H9 (cell line): Measurements from ENCODE around the gene FEV. TPM values are rescaled to one million over a fixed set of nuclear protein-coding genes. Genes with fewer than 3 reads are reported as not detected.

ENCODE experiments used
- DNase-seq: peaks from one replicate; pipeline ENCODE4 v3.0.0-alpha.2; 2017
- H2AFZ ChIP-seq: one replicate; pipeline ENCODE4 v1.6.1; 2013; ENCODE audit warnings: mild to moderate bottlenecking, low read length, control low read depth, moderate library complexity
- H2AK5ac ChIP-seq: 2 replicates; pipeline ENCODE4 v1.6.1; 2013; ENCODE audit warnings: low read length, control low read depth, mixed read lengths; ENCODE audit not compliant: insufficient read length
- H2BK120ac ChIP-seq: one replicate; pipeline ENCODE4 v1.6.1; 2013; ENCODE audit warnings: low read depth, mild to moderate bottlenecking, low read length, control low read depth, inconsistent platforms; ENCODE audit not compliant: poor library complexity, severe bottlenecking
- H2BK12ac ChIP-seq: 2 replicates; pipeline ENCODE4 v1.6.1; 2013; ENCODE audit warnings: low read length, control low read depth, mixed read lengths, low read depth; ENCODE audit not compliant: insufficient read length
- H2BK15ac ChIP-seq: 2 replicates; pipeline ENCODE4 v1.6.1; 2013; ENCODE audit warnings: low read depth, low read length, control low read depth
- H2BK20ac ChIP-seq: one replicate; pipeline ENCODE4 v1.6.1; 2013; ENCODE audit warnings: low read depth, mild to moderate bottlenecking, low read length, control low read depth, inconsistent platforms; ENCODE audit not compliant: poor library complexity, severe bottlenecking
- H2BK5ac ChIP-seq: 2 replicates; pipeline ENCODE4 v1.6.1; 2013; ENCODE audit warnings: low read length, control low read depth, mixed read lengths; ENCODE audit not compliant: insufficient read length
- H3K14ac ChIP-seq: 2 replicates; pipeline ENCODE4 v1.6.1; 2013; ENCODE audit warnings: low read length, control low read depth; ENCODE audit not compliant: insufficient read depth
- H3K18ac ChIP-seq: 2 replicates; pipeline ENCODE4 v1.6.1; 2013; ENCODE audit warnings: low read depth, mild to moderate bottlenecking, mixed read lengths, low read length, control low read depth; ENCODE audit not compliant: insufficient read length
- H3K23ac ChIP-seq: 2 replicates; pipeline ENCODE4 v1.6.1; 2013; ENCODE audit warnings: low read length, control low read depth, mixed read lengths, low read depth; ENCODE audit not compliant: insufficient read length
- H3K23me2 ChIP-seq: 2 replicates; pipeline ENCODE4 v1.6.1; 2013; ENCODE audit warnings: low read depth, mild to moderate bottlenecking, mixed read lengths, low read length, control low read depth; ENCODE audit not compliant: insufficient read length, poor library complexity, severe bottlenecking
- H3K27ac ChIP-seq: 2 replicates; pipeline ENCODE4 v1.5.1; 2013; ENCODE audit warnings: low read length, control low read depth, mixed read lengths, low read depth; ENCODE audit not compliant: insufficient read length
- H3K27me3 ChIP-seq: 2 replicates; pipeline ENCODE4 v1.6.1; 2013; ENCODE audit warnings: low read length, control low read depth, inconsistent platforms; ENCODE audit not compliant: insufficient read depth
- H3K4ac ChIP-seq: 2 replicates; pipeline ENCODE4 v1.6.1; 2013; ENCODE audit warnings: low read depth, mild to moderate bottlenecking, control low read depth, inconsistent platforms, low read length, moderate library complexity
- H3K4me1 ChIP-seq: 2 replicates; pipeline ENCODE4 v1.6.1; 2013; ENCODE audit warnings: low read length, control low read depth, inconsistent platforms; ENCODE audit not compliant: insufficient read depth
- H3K4me2 ChIP-seq: 2 replicates; pipeline ENCODE4 v1.6.1; 2013; ENCODE audit warnings: low read length, control low read depth, mixed read lengths; ENCODE audit not compliant: insufficient read length, insufficient read depth
- H3K56ac ChIP-seq: 2 replicates; pipeline ENCODE4 v1.6.1; 2013; ENCODE audit warnings: low read depth, mild to moderate bottlenecking, mixed read lengths, low read length, control low read depth; ENCODE audit not compliant: insufficient read length
- H3K79me1 ChIP-seq: 2 replicates; pipeline ENCODE4 v1.6.1; 2013; ENCODE audit warnings: low read depth, mild to moderate bottlenecking, moderate library complexity, low read length, control low read depth, inconsistent platforms; ENCODE audit not compliant: insufficient read depth, poor library complexity, severe bottlenecking
- H3K79me2 ChIP-seq: 2 replicates; pipeline ENCODE4 v1.6.1; 2013; ENCODE audit warnings: low read length, control low read depth, inconsistent platforms; ENCODE audit not compliant: insufficient read depth
- H3K9ac ChIP-seq: 2 replicates; pipeline ENCODE4 v1.6.1; 2013; ENCODE audit warnings: low read length, control low read depth, mixed read lengths; ENCODE audit not compliant: insufficient read length; ENCODE audit errors: extremely low read depth
- H3K9me3 ChIP-seq: one replicate; pipeline ENCODE4 v1.6.1; 2013; ENCODE audit warnings: low read depth, low read length, inconsistent platforms; ENCODE audit not compliant: control insufficient read depth
- H3T11ph ChIP-seq: one replicate; pipeline ENCODE4 v1.6.1; 2013; ENCODE audit warnings: mild to moderate bottlenecking, low read length, control low read depth, inconsistent platforms
- H4K20me1 ChIP-seq: one replicate; pipeline ENCODE4 v1.6.1; 2013; ENCODE audit not compliant: control insufficient read depth, insufficient read length, insufficient read depth
- H4K5ac ChIP-seq: 2 replicates; pipeline ENCODE4 v1.6.1; 2013; ENCODE audit warnings: low read depth, mild to moderate bottlenecking, mixed read lengths, low read length, control low read depth; ENCODE audit not compliant: insufficient read length
- H4K8ac ChIP-seq: replicated peaks from 2 replicates; pipeline ENCODE4 v1.6.1; 2013; ENCODE audit warnings: low read length, control low read depth, mixed read lengths, low read depth; ENCODE audit not compliant: insufficient read length
- H4K91ac ChIP-seq: 2 replicates; pipeline ENCODE4 v1.6.1; 2013; ENCODE audit warnings: low read depth, mild to moderate bottlenecking, moderate library complexity, mixed read lengths, low read length, control low read depth; ENCODE audit not compliant: insufficient read length
- H3K27ac Mint-ChIP-seq, 3 experiments: 2 replicates in 2 of 3; 3 replicates in 1 of 3; pipeline ENCODE4 v1.8.0; 2020 to 2021; ENCODE audit warnings: mixed read lengths in 3 of 3, mild to moderate bottlenecking in 1 of 3, moderate library complexity in 1 of 3
- H3K27me3 Mint-ChIP-seq: 2 replicates; pipeline ENCODE4 v1.8.0; 2021; ENCODE audit warnings: low read depth, mild to moderate bottlenecking, moderate library complexity, mixed read lengths
- H3K36me3 Mint-ChIP-seq, 3 experiments: 2 replicates in 2 of 3; 3 replicates in 1 of 3; pipeline ENCODE4 v1.8.0; 2020 to 2021; ENCODE audit warnings: low read depth in 3 of 3, mixed read lengths in 3 of 3; ENCODE audit not compliant: insufficient read depth in 1 of 3
- H3K4me1 Mint-ChIP-seq, 2 experiments: 2 replicates each; pipeline ENCODE4 v1.8.0; 2020; ENCODE audit warnings: mixed read lengths in 2 of 2
- H3K4me3 Mint-ChIP-seq, 2 experiments: 2 replicates in 1 of 2; 3 replicates in 1 of 2; pipeline ENCODE4 v1.8.0; 2020 to 2021; ENCODE audit warnings: mild to moderate bottlenecking in 2 of 2, mixed read lengths in 2 of 2, moderate library complexity in 1 of 2
- H3K9me3 Mint-ChIP-seq, 2 experiments: 2 replicates in 1 of 2; 3 replicates in 1 of 2; pipeline ENCODE4 v1.8.0; 2020; ENCODE audit warnings: mild to moderate bottlenecking in 2 of 2, mixed read lengths in 2 of 2, moderate library complexity in 1 of 2
- WGBS: extraction: QIAGEN DNeasy Blood & Tissue Kit; methylation state at CpG from one replicate; pipeline ENCODE4 v1.1.7; 2013; ENCODE audit warnings: missing lambda C conversion rate, low lambda C conversion rate, mixed read lengths; ENCODE audit not compliant: insufficient read length; ENCODE audit errors: extremely low coverage; 5-methylcytosine and 5-hydroxymethylcytosine counted together
- total RNA-seq: library from RNA; stranded (reverse); gene quantifications from 2 replicates; pipeline ENCODE4 v1.2.1, GENCODE V29; 2021
- TF ChIP-seq, protein P1 (sequence below): fragments of 200-600 bp; sonication (generic); conservative IDR thresholded peaks from 3 replicates; pipeline ENCODE4 v1.8.0; 2021; ENCODE audit warnings: antibody characterized with exemption, mild to moderate bottlenecking

The FEV gene
- total RNA-seq, 1 experiment from 2014 or later = not detected

DNA sequence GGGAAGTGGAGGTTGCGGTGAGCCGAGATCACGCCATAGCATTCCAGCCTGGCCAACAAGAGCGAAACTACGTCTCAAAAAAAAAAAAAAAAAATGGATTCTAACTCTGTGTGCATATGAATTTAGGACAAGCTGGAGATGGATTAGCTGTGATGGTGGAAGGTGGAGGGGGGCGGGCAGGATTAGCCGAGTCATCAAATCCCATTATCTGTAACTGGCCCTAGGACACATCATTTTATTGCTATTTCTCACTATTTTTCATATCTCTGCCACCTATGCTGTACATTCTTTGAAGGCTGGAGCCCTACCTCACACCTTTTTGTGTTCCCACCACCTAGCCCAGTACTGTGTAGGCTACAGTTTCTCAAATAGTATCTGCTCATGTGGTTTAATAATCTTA, 32.8 kb downstream of the FEV start:
- H3K27ac Mint-ChIP-seq = no peak overlapping the region
- no peak overlapping the region for H2BK15ac ChIP-seq
- H3K4me3 Mint-ChIP-seq = no peak overlapping the region
- H3K4me2 ChIP-seq = no peak overlapping the region
- no CpG with 5 or more reads among the region's 7 CpGs for WGBS
- H2BK5ac ChIP-seq = no peak overlapping the region
- no peak overlapping the region for H3K56ac ChIP-seq
- H4K8ac ChIP-seq = no peak overlapping the region
- H3K4ac ChIP-seq = no peak overlapping the region
- H3K4me1 Mint-ChIP-seq = peaks cover 0 to 2% of the 10 kb centered on the region in 2 experiments; a peak in 1 of 4 replicates
- peaks cover 0 to 4% of the 10 kb centered on the region in 2 experiments; a peak in 2 of 5 replicates for H3K9me3 Mint-ChIP-seq
- H4K91ac ChIP-seq = no peak overlapping the region
- peaks cover 52% of the 10 kb centered on the region for H3K27me3 Mint-ChIP-seq
- H3K27me3 ChIP-seq = no peaks in the 10 kb centered on the region; the same call in 1 of the 2 replicates
- no peak overlapping the region for H2BK12ac ChIP-seq
- H4K20me1 ChIP-seq = no peaks in the 10 kb centered on the region
- no peak overlapping the region for H2AFZ ChIP-seq
- no peaks in the 10 kb centered on the region for H3K23me2 ChIP-seq
- H2BK120ac ChIP-seq = no peak overlapping the region
- H3K36me3 Mint-ChIP-seq = no peaks in the 10 kb centered on the region
- H2AK5ac ChIP-seq = no peak overlapping the region
- H3K4me1 ChIP-seq = no peaks in the 10 kb centered on the region; the same call in 1 of the 2 replicates
- H2BK20ac ChIP-seq = no peak overlapping the region
- no peak overlapping the region for H3K23ac ChIP-seq
- no peak overlapping the region for H3K14ac ChIP-seq
- no peak overlapping the region for H3K18ac ChIP-seq
- no peak overlapping the region for H3K9ac ChIP-seq
- H3T11ph ChIP-seq = no peak overlapping the region
- no peak overlapping the region for H3K27ac ChIP-seq
- no peaks in the 10 kb centered on the region for H3K79me1 ChIP-seq
- TF ChIP-seq, protein P1, sequence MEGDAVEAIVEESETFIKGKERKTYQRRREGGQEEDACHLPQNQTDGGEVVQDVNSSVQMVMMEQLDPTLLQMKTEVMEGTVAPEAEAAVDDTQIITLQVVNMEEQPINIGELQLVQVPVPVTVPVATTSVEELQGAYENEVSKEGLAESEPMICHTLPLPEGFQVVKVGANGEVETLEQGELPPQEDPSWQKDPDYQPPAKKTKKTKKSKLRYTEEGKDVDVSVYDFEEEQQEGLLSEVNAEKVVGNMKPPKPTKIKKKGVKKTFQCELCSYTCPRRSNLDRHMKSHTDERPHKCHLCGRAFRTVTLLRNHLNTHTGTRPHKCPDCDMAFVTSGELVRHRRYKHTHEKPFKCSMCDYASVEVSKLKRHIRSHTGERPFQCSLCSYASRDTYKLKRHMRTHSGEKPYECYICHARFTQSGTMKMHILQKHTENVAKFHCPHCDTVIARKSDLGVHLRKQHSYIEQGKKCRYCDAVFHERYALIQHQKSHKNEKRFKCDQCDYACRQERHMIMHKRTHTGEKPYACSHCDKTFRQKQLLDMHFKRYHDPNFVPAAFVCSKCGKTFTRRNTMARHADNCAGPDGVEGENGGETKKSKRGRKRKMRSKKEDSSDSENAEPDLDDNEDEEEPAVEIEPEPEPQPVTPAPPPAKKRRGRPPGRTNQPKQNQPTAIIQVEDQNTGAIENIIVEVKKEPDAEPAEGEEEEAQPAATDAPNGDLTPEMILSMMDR = no peak
- DNase-seq = no peak
- no peaks in the 10 kb centered on the region for H3K79me2 ChIP-seq
- H3K9me3 ChIP-seq = no peaks in the 10 kb centered on the region
- no peak overlapping the region for H4K5ac ChIP-seq
